Tongue (tissue), 2 donors: ENCODE results near the gene MED15. TPM values are rescaled to one million over a fixed set of nuclear protein-coding genes. Genes with fewer than 3 reads are reported as not detected.
"Not testable (repeated sequence)": the region's sequence is repeated elsewhere in the genome, so short reads cannot be mapped to it uniquely, and the experiment has no call there.

ENCODE experiments used
- DNase-seq: peaks from one replicate; pipeline ENCODE4 v3.0.0-alpha.2; 2015
- total RNA-seq: library from RNA; depleted of rRNA; stranded (reverse); fragments of >200 nt; gene quantifications from one replicate; pipeline ENCODE4 v1.2.3, GENCODE V29; 2014

The MED15 gene
- 38.5 TPM for total RNA-seq

DNA sequence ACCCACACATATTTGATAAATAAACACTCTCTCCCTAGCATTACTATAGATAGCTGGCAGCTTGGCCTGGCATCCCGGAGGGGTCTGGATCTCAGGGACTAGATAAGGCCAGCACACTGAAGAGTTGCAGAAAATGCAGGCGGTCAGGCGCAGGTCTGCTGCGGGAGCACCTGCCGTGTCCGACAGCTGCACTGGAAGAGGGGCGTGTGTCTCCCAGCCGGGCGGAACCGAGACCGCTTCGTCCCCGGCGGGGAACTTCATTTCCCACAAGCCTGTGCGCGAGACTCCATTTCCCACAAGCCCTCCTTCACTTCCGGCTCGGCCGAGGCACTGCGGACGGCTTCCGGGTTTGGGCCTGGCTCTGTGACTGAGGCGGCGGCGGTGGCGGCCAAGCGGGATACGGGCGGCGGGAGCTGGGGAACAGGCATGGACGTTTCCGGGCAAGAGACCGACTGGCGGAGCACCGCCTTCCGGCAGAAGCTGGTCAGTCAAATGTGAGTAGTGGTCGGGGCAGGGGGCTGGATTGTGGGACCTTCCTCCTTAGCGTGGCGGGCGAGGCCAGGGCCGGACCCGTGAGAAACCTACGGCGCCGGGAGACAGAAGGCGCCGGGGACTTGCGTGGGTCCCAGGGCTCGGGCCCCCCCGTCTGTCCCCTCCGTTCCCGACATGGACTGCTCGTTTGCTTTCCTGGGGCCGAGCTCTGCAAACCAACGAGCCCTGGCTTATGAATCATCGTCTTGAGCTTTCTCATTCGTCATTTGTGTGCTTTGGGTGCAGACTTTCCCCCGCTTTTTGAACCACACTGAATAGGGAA, at the start of gene MED15:
TSS of gene MED15 (plus strand) at position 358 of the 814 bp plus-strand sequence. CDS start at position 427, 69 bp downstream.
- DNase-seq: peak; percentile 95

GRCh38 chr22:20458530-20459151, 48.8 kb upstream of the MED15 start:
- DNase-seq: no peak

GRCh38 chr22:20459152-20459542, 48.3 kb upstream of the MED15 start:
- DNase-seq: no peak

- DNase-seq: no peak
Measured at GRCh38 chr22:20459862-20460261, 47.5 kb upstream of the MED15 start.

GRCh38 chr22:20463324-20464095, 43.9 kb upstream of the MED15 start:
- DNase-seq: peak; percentile 62

DNA sequence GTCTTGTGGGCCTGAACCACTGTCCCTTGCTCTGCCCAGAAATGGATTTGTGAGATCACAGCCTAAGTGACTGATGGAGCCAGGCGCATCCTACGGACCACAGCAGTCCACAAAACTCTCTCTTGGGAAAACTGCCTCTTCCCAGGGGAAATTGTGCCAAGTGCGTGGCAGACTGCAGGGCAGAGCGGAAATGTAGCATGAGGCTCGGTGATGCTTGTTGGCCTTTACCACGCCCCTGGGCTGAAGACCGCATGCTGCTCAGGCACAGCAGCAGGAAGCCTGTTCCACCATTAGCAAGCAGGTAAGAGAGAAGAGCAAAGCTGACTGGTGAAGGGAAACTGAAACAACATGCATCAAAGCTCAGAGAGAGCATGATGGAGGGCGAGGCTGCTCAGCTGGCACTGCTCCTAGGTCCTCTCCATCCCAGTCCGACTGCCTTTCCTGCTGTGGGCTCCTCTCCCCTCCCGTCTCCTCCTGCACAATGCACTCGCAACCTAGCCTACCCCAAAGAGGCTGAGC, 43.3 kb upstream of the MED15 start:
- DNase-seq: no peak

DNA sequence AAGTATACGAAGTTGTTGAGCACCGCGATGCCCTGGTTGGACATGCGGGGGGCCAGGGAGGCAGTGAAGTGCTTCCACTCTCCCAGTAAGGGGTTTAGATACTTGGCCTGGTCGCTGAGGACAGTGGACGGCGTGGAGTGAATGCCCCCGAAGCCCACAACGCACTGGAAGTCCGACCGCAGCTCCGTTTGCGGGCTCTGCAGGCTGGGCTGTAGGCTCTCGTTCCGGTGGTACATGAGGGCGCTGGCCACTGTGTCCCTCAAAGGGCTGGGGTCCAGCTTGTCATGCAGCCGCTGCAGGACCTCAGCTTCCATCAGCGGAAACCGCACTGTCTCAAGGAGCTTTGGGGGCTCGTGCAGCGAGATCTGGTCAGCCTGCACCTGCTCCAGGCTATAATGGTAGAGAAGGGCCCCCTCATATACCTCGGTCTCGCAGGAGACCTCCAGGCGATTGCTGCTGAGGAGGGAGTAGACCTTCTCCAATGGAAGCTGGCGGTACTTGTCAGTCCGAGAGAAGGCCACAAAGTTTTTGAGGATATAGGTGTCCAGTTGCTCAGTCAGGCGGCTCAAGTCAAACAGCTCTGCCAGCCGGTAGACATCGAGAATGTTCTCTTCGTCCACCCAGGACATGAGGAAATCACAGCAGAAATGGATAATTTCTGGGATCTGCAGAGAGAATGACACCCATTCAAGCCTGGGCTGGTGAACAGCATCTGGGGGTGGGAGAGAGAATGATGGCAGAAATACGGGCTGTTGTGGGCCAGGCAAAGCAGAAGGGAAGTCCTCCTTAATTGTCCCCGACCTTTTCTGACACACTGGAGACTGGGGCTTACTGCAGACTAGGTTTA, 42.3 kb upstream of the MED15 start:
- no peak for DNase-seq

GRCh38 chr22:20465759-20466077, 41.7 kb upstream of the MED15 start:
- no peak for DNase-seq

DNA sequence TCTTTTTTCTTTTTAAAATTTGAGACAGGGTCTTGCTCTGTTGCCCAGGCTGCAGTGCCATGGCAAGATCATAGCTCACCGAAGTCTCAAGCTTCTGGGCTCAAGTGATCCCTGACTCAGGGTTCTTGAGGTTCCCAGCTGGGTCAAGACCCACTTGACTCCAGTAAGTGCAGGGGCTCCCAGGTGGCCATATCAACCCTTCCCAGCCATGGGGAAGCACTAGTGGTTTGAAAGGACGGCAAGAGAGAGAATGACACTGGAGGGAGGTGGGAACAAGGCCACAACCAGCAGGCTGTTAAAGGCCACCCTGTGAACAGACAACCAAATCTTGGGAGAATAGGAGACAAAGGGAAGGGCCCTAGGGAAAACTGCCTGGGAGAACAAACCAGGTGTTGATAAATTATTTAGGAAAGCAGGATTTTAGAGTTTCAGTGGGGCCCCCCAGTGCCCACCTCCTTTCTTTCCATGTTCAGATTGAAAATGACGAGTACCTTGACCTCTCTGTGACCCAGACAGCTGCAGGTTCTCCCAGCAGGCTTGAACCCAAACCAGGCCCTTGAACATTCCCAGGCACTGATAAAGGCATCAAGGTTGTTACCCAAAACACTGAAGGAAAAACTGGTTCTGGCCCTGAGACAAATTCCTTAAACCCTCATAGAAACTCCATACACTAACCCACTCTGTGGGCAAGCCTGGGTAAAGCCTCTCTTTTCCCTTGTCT, 40.6 kb upstream of the MED15 start:
- no peak for DNase-seq

GRCh38 chr22:20469110-20469868, 38.1 kb upstream of the MED15 start:
- DNase-seq: peak; percentile 60

GRCh38 chr22:20470525-20470924, 36.9 kb upstream of the MED15 start:
- DNase-seq: not testable (repeated sequence)

DNA sequence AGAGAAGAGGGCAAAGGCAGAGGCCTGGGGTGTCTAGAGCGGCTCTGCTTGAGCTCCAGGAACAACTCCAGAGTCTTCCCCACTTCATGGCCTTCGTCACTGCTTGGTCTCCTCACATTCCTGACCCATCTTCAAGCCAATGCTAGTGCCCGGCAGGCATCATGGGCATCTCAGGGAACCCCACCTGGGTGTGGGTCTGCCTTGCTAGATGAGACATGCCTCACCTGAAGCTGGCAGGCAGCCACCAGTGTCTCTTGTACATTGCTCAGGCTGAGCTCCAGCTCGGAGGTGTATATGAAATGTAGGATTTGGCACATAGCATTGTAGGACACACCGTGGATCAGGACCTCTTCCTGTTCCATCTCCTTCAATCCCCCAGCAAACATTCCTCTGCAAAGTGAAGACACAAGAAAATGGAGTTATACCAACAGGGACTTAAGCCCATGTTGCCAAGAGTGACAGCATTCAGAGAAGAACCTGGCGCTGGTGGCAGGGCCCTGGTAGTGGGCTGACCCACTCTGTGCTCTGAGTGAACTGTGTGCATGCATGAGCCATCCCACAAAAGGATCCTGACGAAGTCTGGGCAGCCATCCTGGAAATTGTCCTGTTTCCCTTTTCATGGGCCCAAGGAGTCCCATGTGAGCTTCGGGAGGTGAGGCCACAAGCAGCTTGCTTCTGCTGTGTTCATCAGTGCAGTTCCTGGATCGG, 36.1 kb upstream of the MED15 start:
- DNase-seq: no peak

- DNase-seq: no peak
Measured at GRCh38 chr22:20472629-20473442, 34.6 kb upstream of the MED15 start.

GRCh38 chr22:20475115-20475436, 32.3 kb upstream of the MED15 start:
- DNase-seq: no peak

DNA sequence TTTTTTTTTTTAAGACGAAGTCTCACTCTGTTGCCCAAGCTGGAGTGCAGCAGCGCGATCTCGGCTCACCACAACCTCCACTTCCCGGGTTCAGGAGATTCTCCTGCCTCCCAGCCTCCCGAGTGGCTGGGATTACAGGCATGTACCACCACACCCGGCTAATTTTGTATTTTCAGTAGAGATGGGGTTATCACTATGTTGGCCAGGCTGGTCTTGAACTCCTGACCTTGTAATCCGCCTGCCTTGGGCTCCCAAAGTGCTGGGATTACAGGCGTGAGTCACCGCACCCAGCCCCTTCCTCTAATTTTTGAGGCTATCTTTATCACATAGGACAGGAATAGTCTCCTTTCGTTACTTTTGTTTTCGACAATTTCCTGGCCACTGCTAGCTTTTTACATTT, 31.8 kb upstream of the MED15 start:
- not testable (repeated sequence) for DNase-seq

DNA sequence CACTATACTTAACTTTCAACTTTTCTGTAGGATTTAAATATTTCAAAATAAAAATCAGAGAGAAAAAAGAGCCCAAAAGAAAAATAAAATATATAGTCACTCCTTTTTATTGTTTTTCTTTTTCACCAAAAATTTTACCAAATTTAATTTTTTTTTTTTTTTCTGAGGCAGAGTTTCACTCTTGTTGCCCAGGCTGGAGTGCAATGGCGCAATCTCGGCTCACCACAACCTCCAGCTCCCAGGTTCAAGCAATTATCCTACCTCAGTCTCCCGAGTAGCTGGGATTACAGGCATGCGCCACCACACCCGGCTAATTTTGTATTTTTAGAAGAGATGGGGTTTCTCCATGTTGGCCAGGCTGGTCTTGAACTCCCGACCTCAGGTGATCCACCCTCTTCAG, 29.4 kb upstream of the MED15 start:
- DNase-seq: not testable (repeated sequence)

GRCh38 chr22:20479612-20480196, 27.7 kb upstream of the MED15 start:
- DNase-seq: no peak

GRCh38 chr22:20483143-20483506, 24.3 kb upstream of the MED15 start:
- DNase-seq: not testable (repeated sequence)

GRCh38 chr22:20483771-20484170, 23.6 kb upstream of the MED15 start:
- no peak for DNase-seq
